NB4 (cell line): ENCODE measurements around the gene INTS1.

Experiments
- CTCF ChIP-seq: IDR thresholded peaks from one replicate; pipeline ENCODE4 v1.5.1; 2012; ENCODE audit warnings: low read depth, low read length
- MYC ChIP-seq: IDR thresholded peaks from 2 replicates; pipeline ENCODE4 v1.6.1; 2011; ENCODE audit warnings: low read depth, low read length
- POLR2A ChIP-seq: IDR thresholded peaks from 2 replicates; pipeline ENCODE4 v1.6.1; 2011; ENCODE audit warnings: mild to moderate bottlenecking; ENCODE audit not compliant: insufficient read length; ENCODE audit errors: extremely low read depth

GRCh38 chr7:1529383-1530116 lies 25.4 kb upstream of the INTS1 start:
- TF ChIP-seq CTCF (no peak), POLR2A (no peak), MYC (no peak)
